Fibroblast of skin of left biceps (primary cell): ENCODE results near the gene NSF.

Experiments used
- DNase-seq, 2 experiments: peaks; one replicate each; pipeline ENCODE4 v3.0.0-alpha.2; 2013; ENCODE audit warnings: low read depth in 2 of 2

The NSF gene

DNA sequence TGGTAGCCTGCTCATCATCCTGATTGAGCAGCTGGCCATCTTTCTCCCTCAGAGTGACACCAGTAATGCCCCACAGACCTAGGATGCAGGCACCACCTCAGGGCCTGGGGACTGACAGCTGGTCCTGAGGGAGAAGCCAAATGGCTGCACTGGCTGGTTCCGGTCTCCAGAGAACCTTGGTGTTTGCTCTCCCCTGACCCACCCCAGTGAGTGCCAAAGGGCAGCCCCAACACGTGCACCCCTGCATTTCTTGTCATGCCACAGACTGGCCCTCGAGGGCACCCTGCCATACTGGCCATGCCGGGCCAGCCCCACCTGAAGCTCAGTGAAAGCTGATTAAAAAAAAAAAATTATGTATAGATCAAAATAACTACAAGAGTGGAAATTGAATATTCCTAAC is 127.5 kb downstream of the NSF start:
- no peak for DNase-seq

DNA sequence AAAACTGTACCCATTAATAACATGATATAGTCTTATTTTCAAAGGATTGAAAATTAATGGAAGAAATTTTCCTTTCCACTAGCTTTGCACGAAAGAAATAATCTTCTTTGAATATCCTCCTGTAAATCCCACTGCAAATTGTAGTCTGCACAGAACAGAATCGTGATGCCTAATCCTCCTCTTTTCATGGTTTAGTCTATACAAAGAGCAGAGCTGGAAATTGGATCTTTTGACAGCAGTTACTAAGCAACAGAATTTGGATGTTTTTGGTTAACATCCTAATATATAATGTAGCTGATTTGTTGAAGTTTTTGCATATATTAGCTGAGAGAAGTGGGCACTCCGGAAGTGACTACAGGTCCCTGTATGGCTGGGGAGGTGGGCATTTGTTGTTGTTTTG is 129.4 kb downstream of the NSF start:
- no peak for DNase-seq

DNA sequence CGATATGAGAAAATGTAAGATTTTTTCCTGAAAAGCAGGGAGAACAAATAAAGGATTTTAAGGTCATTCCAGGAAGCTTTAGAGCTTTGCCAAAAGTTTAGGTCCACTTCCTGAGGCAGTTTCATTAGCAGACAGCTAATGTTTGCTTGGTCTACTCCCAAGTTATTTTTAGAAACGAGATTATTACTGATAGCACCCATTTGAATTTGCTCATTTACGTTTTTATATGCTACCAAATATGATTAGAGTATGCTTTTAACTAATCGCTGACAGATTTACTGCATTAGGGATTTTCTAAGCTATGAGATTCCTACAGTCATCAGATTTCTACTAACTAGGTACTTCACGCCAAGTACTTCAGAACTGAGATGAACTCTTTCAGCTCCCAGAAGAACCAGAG is 129.9 kb downstream of the NSF start:
- DNase-seq = no peak

DNA sequence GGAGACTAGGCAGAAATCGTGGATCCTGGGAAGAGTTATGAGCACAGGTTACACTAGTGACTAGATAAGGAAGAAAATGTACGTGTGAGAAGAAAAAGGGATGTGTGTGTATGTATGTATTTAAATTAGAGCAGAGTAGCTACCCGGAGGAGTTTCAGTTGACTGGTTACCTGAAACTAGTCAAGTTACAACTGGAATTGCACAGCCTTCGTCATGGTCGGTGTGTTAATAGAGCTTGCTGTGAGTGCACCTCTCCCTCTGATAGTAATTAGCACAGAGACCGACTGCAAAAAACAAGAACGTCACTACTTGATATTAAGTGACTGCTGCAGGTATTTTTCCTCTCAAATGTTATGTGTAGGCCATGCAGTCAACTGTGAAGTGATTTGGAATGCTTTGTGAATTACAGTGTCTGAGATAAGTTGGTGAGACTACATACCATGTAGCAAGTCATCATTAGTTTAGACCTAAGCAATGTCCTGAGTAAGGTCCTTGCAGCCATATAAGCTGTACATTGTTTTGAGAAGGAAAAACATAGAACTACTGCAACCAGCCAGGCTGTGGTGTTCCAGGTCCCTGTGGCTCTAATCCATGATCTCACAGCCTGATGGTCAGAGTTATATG is 132.3 kb downstream of the NSF start:
- DNase-seq = no peak

DNA sequence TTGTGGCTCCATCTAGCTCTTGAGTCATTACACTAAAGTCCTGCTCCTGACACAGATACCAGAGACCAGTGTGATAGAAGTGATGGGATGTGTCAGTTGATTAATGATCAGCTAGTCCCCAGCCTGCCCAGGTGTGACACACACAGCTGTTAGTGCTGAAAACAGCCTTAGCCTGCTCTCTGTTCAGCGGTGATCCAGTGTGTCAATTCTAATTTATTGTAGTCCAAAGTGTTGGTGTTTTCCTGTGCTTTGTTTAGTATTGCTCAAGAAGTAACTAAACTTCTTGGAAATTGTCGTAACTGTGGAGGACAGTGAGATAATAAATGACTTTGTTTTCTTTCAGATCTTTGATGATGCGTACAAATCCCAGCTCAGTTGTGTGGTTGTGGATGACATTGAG is 135.7 kb downstream of the NSF start:
- DNase-seq = no peak

DNA sequence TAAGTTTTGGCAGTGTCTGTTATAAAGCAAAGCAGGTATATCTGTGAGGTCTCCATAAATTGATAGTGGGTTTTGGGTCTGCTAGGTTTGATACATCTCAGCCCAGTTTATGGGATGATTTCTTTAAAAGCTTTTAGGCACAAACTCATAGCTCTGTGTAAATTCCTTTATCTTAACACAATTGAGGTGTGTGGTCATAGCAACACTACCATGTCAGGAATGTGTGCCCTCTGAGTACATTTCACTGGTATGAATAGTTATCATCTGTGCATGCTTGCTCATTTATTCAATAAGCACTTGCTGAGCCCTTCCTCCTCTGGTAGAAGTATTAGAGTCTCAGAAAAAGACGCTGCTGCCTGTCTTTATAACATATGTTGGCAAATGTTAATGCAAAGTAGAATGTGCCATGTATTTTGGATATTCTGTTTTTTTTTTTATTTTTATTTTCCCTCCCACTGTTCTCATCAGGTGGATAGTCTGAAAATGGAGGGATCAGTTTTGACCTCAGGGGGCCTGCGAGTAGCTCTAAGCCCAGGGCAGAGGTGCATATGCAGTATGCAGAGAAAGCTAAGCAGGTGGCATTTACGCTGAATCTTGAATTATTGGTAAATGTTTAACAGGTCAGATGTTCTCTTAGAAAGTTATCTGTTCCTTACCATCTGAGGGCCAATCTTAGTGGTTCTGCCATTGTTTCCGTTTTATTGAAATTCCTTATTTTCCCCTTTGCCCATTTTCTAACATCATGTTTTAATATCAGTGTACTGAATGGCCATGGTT is 137.3 kb downstream of the NSF start:
- DNase-seq = peak; percentile 40 to 42

DNA sequence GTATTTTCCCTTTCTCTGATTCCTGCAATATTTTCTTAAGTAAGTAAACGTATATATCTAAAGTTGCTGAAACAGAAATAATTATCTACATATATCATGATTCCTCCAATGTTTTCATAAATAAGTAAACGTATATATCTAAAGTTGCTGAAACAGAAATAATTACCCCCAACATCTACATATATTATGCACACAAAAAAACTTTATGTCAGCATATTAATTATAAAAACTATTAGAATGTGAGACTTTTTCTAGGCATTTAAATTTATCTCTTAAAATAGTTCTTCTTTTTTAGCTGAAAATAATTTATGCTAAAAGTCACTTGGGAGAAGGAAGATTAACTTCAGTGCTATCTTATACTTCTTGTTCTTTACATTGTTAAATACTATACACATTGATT is 139.6 kb downstream of the NSF start:
- no peak for DNase-seq

DNA sequence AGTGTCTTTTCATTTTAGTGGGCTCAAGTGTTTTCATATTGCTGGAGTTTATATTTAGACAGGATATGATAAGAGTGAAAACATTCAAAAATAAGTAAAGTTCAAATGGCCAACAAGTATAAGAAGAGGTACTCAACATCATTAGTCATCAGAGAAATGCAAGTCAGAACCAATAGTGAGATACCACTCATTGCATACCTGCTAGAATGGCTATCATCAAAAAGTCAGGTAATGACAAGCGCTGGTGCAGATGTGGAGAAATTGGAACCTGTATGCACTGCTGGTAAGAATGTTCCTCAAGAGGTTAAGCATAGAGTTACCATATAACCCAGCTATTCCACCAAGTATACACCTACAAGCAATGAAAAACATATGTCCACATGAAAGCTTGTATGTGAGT is 140.2 kb downstream of the NSF start:
- DNase-seq = no peak

DNA sequence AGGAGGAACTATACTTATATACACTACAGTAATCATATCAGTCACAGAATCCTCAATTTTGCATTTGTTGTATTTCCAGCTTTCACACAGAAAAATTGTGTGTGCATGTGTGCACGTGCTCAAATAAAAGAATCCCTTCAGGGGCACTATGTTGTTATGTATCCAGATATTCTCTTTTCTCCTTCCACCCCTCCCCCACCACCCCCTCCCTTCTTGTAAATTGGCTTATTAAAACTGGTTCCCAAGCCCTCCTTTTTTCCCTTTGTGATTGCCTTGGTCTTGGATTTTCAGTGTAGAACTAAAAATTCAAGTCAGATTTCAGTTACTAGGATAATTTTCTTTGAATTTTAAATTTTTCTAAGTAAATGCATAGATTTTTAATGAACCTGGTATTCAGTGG is 141.7 kb downstream of the NSF start:
- DNase-seq = no peak

DNA sequence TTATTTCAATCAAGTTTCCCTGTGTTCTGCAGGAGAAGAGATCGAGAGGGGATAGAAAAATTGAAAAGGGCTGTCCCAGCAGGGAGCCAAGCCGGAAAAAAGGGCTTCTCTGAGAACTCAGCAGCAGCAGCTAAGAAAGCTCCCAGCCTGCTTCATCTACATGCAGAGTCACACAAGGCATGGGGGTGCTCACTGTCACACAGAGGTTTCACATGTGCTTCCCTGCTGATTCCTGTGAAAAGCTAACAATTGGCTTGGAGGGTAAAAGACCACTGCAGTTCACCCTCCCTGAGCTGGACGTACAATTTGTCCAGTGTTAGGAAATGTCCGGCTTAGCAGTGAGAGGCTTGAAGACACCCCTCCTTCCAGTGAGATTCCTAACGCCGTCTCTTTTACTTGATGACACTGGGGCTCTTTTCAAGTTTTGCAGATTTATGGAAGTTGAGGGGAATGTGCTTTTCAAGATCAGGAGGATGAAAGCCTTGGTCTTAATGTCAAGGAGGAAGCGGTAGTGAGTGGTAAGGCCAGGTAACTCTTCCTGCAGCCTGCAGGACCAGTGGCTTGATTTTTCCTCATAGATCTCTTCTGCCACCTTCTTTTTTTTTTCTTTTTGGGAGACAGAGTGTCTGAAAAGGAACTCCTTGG is 142.4 kb downstream of the NSF start:
- no peak for DNase-seq

DNA sequence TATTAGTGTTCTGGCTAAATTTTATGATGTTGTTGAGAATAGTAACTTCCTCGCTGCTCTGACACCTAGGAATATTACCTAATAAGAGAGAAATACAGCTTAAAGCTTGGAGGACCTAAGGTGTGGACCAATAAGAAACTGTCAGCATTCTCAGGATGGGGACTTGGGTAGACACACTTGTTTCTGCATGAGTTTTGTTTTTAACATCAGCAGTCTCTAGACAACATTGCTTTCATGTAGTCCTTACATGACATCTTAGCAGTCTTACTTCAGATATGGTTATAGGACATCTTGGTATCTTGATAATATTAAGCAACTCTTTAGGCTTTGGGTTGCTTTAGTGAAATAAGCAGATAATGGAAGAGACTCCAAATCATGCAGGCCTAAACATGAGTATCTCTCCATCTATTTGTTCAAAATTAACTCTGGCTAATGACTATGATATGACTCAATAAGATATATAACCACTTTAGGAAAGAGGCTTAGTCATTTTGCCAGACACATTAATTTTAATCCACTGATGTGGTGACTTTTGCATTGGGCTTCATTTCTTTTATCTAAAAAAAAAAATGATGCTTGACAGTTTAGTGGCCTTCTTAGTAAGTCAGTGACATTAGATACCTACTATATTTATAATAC is 143.5 kb downstream of the NSF start:
- DNase-seq = no peak

DNA sequence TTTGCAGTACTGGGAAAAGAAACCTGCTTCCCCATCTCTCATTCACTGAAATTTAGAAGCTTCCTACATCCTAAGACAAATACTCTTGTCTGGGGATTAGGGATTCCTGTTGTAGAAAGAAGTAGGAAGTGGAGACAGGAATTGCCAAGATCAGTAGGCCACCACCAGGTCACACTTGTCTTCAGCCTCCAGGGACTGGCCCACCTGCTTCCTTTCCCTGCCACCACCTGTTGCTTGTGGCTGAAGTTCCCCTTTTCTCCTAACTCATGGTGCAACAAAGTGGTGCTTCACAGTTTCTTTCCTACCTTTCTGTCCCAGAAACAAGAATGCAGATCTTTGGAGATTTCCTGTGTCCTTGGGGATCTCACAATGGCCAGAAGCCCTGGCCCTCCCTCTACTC is 145.6 kb downstream of the NSF start:
- no peak for DNase-seq

DNA sequence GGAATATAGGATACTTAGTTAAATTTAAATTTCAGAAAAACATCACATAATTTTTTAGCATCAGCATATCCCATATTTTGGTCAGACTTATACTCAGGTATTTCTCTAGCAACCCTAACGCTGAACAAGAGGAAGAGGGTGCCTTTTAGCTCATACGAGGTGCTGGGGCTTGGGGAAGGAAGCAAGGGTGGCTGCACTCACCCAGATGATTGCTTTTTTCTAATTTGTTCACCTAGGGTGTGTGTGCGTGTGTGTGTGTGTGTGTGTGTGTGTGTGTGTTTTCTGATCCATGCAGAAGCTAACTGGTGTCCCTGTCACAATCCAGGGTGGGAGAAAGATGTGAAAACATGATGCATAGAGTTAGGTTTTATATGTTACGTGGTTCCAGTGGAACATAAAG is 146.9 kb downstream of the NSF start:
- no peak for DNase-seq

DNA sequence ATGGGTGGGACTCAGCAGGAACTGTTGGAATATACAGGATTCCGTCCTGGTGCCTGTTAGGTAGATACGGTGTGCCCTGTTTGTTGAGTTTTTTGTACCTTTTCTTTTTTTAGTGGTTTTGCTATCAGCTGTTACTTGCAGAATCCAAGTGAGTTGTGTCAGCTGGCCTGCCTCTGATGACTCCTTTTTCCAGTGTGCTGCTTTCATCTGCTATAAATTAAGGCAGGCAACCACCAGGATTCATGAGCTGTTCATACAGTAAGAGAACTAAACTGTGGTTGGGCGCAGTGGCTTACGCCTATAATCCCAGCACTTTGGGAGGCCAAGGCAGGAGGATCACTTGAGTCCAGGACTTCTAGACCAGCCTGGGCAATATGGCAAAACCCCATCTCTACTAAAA is 148.1 kb downstream of the NSF start:
- no peak for DNase-seq

DNA sequence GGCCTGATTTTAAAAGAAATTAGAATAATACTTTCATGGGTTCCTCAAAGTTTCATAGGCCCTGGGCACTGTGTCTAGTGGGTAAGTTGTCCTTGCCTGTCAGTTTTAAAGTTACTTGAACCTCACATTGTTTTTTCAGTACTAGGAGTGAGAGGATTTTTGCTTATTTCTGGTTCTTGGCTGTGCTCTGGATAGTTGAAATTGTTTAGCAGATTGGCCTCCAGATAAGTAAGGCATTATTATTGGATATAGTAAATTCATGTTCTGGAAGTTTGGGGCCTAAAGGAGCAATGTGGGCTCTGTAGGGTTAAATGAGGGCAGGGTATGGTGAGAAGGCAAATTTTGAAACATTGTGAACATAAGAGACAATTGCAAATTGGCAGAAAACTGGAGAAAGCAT is 149.5 kb downstream of the NSF start:
- DNase-seq = no peak

DNA sequence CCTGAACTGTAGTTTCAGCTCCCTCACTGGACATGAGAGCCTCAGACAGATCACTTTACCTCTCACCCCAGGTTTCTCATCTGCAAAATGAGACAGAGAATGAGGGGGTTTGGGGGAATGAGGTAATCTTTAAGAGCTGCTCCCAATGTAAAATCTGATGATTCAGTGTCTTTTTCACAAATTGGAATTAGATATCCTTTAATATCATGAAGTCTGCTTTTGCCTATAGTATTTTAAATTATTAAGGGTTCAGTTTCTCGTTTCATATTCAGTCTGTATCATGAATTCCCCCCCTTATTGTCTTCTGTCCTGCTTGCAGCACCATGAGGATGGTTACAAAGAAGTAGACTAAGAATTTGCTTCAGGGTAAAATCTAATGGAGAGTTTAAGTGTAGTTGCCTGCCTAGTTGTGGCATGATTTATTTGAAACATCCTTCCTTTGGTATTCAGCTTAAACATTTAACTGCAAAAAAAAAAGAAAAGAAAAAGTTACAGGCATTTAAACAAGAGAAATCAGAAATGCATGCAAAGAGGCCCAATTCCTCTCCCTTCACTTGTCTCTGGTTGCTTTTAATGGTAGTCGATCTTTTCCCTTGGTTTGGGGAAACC is 150.8 kb downstream of the NSF start:
- no peak for DNase-seq

DNA sequence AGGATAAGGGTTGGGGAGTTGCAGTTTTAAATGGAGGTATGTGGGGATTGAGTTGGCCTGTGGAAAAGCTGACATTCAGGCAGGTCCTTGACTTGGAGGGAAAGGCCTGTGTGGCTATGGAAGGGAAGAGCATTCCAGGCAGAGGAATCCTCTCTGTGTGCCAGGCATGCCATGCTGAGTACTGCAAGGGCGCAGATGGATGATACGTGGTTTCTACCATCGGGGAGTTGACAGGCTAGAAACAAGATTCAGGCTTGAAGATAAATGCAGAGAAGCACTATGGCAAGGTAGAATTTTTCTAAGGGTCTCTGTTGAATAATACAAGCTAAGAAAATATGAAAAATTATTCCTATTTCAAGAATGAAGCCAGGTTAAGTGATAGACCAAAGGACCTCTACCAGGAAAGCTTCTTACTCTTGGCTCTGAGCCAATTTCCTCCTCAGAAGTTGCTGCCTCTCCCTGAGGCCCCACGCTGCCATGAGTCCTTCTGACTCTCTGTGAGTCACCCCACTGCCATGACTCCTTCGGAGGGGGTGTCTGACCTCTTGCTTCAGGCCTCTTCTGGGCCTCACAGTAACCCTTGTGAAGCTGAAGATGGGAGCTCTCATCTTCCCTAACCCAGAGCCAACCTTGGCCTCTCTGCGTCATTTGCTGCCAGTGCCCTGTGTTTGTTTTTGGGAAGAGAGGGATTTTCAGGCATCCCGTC is 152.2 kb downstream of the NSF start:
- DNase-seq = peak in 1 of 2 experiments; percentile 29

DNA sequence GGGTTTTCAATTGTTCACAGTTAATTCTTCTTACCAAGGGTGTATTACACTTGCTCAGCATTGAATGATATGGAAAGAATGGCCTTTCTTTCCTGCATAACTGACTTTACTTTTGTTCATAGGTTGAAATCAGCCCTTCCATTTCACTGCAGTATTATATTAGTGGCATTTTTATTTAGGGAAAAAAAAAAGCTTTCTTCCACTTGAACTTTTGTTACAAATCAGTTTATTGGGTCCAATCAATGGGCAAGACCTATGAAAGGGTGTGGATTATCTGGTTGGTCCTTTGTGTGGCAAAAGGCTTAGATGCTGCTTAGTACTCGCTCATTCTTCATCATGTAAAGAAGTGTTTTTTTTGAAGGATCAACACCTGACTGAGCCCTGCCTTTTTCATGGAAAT is 154.0 kb downstream of the NSF start:
- DNase-seq = no peak

DNA sequence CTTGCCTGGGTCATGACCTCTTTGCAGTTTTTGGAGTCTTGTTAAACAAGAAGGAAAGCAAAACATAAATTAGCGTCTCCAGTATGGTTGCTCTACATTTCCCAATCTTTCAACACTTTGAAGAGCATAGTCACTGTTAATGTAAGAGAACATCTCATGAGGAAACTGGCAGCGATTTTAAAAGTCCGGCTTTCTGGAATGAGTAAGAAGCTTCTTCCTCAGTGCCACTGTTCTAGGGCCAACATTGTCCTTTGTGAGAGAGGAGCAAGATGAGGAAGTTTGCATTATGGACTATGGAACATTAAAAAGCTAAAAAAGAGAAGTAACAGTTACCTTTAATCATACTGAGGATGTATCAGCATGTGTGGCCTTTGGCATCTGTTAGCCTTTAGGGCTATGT is 154.9 kb downstream of the NSF start:
- no peak for DNase-seq

DNA sequence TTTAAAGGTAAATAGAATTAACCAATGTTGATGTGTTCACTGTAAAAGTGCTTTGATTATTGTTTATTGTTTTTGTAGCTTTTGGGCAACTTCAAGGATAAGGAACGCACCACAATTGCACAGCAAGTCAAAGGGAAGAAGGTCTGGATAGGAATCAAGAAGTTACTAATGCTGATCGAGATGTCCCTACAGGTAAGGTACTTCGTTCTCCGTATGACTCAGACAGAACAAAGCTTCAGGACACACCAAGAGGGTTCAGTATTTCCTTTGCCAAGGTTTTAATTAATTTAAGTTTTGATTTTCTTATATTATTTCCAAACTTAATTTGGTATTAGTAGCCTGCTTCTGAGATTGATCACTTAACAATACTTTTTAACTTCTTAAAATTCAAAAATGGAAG is 161.0 kb downstream of the NSF start:
- DNase-seq = no peak

DNA sequence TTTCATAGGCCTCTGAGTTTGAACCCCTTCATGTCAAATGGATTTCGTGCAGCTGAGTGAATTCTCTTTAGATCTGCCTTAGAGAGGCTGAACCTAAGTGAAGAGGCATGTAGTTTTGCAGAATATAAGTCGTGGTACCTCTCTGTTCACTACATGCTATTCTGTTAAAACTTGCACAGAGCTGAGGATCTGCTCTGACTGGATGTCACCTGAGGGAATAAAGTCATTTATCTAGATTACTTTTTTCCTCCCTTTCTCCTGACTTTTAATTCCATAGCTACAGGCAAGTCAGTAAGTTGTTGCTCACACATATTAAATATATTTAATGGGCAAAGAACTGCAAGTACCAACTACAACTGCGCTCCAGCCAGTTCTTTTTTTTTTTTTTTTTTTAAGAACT is 163.3 kb downstream of the NSF start:
- no peak for DNase-seq
